ENCODE results near the gene DCAF11. TPM values are rescaled to one million over a fixed set of nuclear protein-coding genes. Genes with fewer than 3 reads are reported as not detected.

DCAF11 gene
- total and polyA plus RNA-seq, 7 donors = 34.7 to 73.5 (median 66.4) TPM

DNA sequence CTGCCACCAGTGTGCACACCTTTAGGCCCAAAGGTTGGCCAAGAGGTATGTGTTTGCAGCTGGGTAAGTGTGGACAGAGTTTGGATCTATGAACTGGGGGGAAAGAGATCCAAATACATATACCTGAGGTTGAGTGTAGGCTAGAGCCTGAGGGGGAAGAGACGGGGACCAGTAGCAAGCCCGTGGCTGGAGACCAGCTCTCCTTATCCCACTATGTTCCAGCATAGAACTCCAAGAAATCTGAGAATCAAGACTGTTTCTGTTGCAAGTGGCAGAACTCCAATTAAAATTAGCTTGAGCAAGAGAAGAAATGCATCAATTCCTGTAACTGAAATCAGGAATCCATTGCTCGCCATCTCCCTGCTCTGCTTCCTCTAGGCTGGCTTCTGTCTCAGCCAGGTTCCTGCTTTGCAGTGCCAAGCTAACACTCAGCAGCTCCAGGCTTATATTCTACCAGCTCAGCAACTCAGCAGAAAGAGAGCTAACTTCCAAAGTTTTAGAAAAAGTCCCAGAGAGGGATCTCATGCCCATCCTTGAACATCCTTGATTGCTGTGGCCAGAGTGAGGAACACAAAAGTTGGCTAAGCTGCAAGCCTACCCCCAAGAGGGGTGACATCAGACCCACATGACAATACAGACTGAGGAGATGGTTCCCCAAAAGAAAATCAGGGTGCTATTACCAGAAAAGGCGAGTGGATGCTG lies 21.9 kb upstream of the DCAF11 start:
- H3K27me3 ChIP-seq (ENCODE audit: insufficient read depth in 3 of 3, low read length in 2 of 3) = no peaks in the 10 kb centered on the region
- H3K4me1 ChIP-seq = peaks cover 6% of the 10 kb centered on the region
- no peak overlapping the region for H3K4me3 ChIP-seq
- TF ChIP-seq, protein P1, sequence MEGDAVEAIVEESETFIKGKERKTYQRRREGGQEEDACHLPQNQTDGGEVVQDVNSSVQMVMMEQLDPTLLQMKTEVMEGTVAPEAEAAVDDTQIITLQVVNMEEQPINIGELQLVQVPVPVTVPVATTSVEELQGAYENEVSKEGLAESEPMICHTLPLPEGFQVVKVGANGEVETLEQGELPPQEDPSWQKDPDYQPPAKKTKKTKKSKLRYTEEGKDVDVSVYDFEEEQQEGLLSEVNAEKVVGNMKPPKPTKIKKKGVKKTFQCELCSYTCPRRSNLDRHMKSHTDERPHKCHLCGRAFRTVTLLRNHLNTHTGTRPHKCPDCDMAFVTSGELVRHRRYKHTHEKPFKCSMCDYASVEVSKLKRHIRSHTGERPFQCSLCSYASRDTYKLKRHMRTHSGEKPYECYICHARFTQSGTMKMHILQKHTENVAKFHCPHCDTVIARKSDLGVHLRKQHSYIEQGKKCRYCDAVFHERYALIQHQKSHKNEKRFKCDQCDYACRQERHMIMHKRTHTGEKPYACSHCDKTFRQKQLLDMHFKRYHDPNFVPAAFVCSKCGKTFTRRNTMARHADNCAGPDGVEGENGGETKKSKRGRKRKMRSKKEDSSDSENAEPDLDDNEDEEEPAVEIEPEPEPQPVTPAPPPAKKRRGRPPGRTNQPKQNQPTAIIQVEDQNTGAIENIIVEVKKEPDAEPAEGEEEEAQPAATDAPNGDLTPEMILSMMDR (IDR thresholded peaks at IDR 0.05) = no peak
- no peaks in the 10 kb centered on the region for H3K36me3 ChIP-seq (ENCODE audit: insufficient read depth in 1 of 2, low read depth in 1 of 2)
- ATAC-seq = no peak
- whole genome bisulfite sequencing, 3 donors = 83 to 92% (median 86%) methylated on average over 4 of the region's 4 CpGs
- no peak for DNase-seq
- intact Hi-C loops (cut with DNase I) = loop anchor here in 1 of 2 donors (5.0 to 10.0 kb wide), 2 partner anchors 80 to 118 kb away; no protein-coding TSS in a partner anchor
- H3K9me3 ChIP-seq = no peaks in the 10 kb centered on the region
- no peak overlapping the region for H3K27ac ChIP-seq

DNA sequence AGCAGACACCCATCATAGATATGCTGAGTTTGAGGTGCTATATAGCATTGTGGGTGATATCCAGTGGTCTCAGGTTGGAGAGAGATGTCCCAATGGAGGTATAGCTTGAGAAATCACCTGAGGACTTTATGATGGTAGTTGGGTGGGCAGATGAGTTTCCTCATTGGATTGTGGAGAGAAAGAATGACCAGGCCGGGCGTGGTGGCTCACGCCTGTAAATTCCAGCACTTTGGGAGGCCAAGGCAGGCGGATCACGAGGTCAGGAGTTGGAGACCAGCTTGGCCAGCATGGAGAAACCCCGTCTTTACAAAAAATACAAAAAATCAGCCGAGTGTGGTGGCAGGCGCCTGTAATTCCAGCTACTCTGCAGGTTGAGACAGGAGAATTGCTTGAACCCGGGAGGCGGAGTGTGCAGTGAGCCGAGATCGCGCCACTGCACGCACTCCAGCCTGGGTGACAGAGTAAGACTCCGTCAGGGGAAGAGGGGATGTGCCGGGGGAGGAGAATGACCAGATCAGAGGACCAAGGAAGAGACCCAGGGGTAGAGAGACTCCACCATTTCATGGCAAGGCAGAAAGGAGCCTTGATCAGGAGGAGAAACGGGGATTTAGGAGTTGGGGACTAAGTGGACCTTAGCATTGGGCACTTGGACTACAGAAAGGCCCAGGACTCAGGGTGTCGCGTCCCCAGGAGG lies 21.2 kb upstream of the DCAF11 start:
- Histone ChIP-seq H3K4me3 (peak overlapping the region; percentile 80), H3K36me3 (ENCODE audit: insufficient read depth in 1 of 2, low read depth in 1 of 2) (no peaks in the 10 kb centered on the region), H3K27ac (peak overlapping the region; percentile 75), H3K9me3 (no peaks in the 10 kb centered on the region), H3K4me1 (peaks cover 6% of the 10 kb centered on the region), H3K27me3 (ENCODE audit: insufficient read depth in 3 of 3, low read length in 2 of 3) (no peaks in the 10 kb centered on the region)
- no peak for ATAC-seq
- intact Hi-C loops (cut with DNase I) = loop anchor here in 1 of 2 donors (5.0 to 10.0 kb wide), 2 partner anchors 81 to 119 kb away; no protein-coding TSS in a partner anchor
- 82 to 86% (median 84%) methylated on average over 19 of the region's 19 CpGs for WGBS, 3 donors
- TF ChIP-seq, protein P1 (IDR thresholded peaks at IDR 0.05) = no peak
- DNase-seq = no peak

DNA sequence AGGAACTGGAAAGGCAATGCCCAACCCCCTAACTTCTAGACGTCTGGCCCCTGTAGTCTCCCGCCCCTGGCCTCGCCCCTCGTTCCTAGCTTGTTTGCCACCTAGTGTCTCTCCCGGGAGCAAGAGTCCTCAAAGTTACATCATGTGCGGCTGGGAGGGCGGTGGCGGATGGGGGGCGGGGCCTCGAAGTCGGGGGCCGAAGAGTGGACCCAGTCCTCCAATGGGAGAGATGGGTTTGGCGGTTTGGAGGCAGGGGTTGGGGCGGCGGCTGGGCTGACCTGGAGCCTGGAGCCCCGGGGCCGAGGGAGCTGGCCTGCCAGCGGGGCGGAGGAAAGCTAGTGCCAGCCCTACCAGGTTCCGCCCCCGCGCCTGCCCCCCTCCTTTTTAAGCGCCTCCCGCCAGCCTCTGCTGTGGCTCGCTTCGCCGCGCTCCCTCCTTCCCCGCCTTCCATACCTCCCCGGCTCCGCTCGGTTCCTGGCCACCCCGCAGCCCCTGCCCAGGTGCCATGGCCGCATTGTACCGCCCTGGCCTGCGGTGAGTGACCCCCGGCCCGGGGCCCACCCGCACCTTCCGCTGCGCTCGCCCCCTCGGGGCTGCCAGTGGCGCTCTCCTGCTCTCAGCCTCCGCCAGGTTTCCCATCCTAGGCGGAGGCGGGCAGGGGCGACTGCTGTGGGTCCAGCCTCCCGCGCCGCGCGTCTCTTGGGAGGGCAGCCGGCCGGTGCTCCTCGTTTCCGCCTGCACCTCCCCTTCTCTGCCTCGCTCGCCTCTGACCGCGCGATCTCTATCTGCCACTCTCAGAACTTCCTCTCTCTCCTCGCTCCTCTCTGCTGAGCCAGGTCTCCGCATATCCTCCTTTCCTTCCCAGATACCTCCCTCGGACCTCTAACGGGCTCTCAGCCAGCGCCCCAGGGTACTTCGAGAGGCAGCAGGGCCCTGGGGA lies 20.4 kb upstream of the DCAF11 start, which contains the start of gene PCK2:
TSS of gene PCK2 (plus strand) at position 411 of the 940 bp plus-strand sequence. CDS start at position 506, 95 bp downstream.
- no peaks in the 10 kb centered on the region for H3K36me3 ChIP-seq (ENCODE audit: insufficient read depth in 1 of 2, low read depth in 1 of 2)
- peak; percentile 87 to 92 (median 88) for ATAC-seq
- H3K4me3 ChIP-seq = peak within 1 kb of the TSS; percentile 80
- DNase-seq = peak; percentile 94 to 96
- intact Hi-C loops (cut with DNase I) = loop anchor here (2.0 to 10.0 kb wide), 3 partner anchors 15 to 119 kb away; no protein-coding TSS in a partner anchor
- H3K27me3 ChIP-seq (ENCODE audit: insufficient read depth in 3 of 3, low read length in 2 of 3) = no peaks in the 10 kb centered on the region
- peak within 1 kb of the TSS; percentile 75 for H3K27ac ChIP-seq
- WGBS, 3 donors = 1 to 4% (median 1%) methylated on average over 48 to 68 of the region's 68 CpGs
- no peaks in the 10 kb centered on the region for H3K9me3 ChIP-seq
- TF ChIP-seq, protein P1 (IDR thresholded peaks at IDR 0.05) = no peak
- H3K4me1 ChIP-seq = peaks cover 6% of the 10 kb centered on the region

DNA sequence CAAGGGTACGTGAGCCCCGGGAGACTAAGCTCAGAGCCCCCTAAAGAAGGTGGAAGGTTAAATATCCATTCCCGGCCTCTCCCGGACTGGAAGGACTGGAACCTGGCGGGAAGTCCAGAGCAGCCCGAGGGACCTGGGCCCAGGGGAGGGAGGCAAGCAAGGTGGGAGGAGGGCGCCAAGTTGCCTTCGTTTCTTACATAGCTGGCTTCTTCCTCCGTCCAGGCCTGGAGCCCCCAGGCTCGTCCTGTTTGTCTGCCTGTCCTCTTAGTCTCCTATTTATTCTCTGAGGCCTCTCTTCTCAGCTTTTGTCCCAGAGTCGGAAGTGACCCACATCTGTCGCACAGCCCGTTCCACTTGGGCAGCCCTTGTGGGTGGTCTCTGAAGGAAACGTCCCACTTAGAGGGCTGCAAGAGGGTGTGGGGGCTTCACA lies 19.7 kb upstream of the DCAF11 start:
- TF ChIP-seq, protein P1 (IDR thresholded peaks at IDR 0.05) = no peak
- peak in 1 of 4 donors; percentile 5 for ATAC-seq
- no peaks in the 10 kb centered on the region for H3K9me3 ChIP-seq
- intact Hi-C loops (cut with DNase I) = loop anchor here (2.0 to 10.0 kb wide), 3 partner anchors 14 to 120 kb away; no protein-coding TSS in a partner anchor
- H3K27me3 ChIP-seq (ENCODE audit: insufficient read depth in 3 of 3, low read length in 2 of 3) = no peaks in the 10 kb centered on the region
- H3K36me3 ChIP-seq (ENCODE audit: insufficient read depth in 1 of 2, low read depth in 1 of 2) = no peaks in the 10 kb centered on the region
- peaks cover 6% of the 10 kb centered on the region for H3K4me1 ChIP-seq
- WGBS, 3 donors = 34 to 47% (median 43%) methylated on average over 14 of the region's 14 CpGs
- peak overlapping the region; percentile 75 for H3K27ac ChIP-seq
- peak overlapping the region; percentile 80 for H3K4me3 ChIP-seq
- no peak for DNase-seq
